GM23338 (cell line): ENCODE results near the gene ZNF587. TPM values are rescaled to one million over a fixed set of nuclear protein-coding genes. Genes with fewer than 3 reads are reported as not detected.
"Not testable (repeated sequence)": the region's sequence is repeated elsewhere in the genome, so short reads cannot be mapped to it uniquely, and the experiment has no call there.

Source experiments
- ATAC-seq: fragments of 200-7000 bp; cut with Tn5 transposase; 3 replicates; pipeline ENCODE4 v1.9.1; 2020
- DNase-seq: peaks from one replicate; pipeline ENCODE4 v3.0.0-alpha.2; 2015; ENCODE audit warnings: low spot score
- H2AFZ ChIP-seq: fragments of 200-600 bp; sonication (generic); 2 replicates; pipeline ENCODE4 v1.8.0; 2016; ENCODE audit warnings: antibody characterized with exemption, mild to moderate bottlenecking, moderate library complexity
- H3F3A ChIP-seq: fragments of 200-600 bp; sonication (generic); replicated peaks from 2 replicates; pipeline ENCODE4 v1.8.0; 2017; ENCODE audit warnings: antibody characterized with exemption, mixed run types, low read depth
- H3K27ac ChIP-seq: fragments of 200-600 bp; sonication (generic); 2 replicates; pipeline ENCODE4 v1.6.1; 2016; ENCODE audit warnings: low read depth
- H3K27me3 ChIP-seq: fragments of 200-600 bp; sonication (generic); 2 replicates; pipeline ENCODE4 v1.8.0; 2016; ENCODE audit warnings: mild to moderate bottlenecking, mixed run types, moderate library complexity; ENCODE audit not compliant: insufficient read depth
- H3K36me3 ChIP-seq: fragments of 200-600 bp; sonication (generic); 2 replicates; pipeline ENCODE4 v1.8.0; 2016; ENCODE audit warnings: mild to moderate bottlenecking; ENCODE audit not compliant: insufficient read depth
- H3K4me1 ChIP-seq: fragments of 200-600 bp; sonication (generic); 2 replicates; pipeline ENCODE4 v1.8.0; 2016; ENCODE audit warnings: mild to moderate bottlenecking, moderate library complexity; ENCODE audit not compliant: insufficient read depth
- H3K4me2 ChIP-seq: fragments of 200-600 bp; sonication (generic); 2 replicates; pipeline ENCODE4 v1.7.1; 2017; ENCODE audit warnings: mixed run types
- H3K4me3 ChIP-seq: fragments of 200-600 bp; sonication (generic); 2 replicates; pipeline ENCODE4 v1.6.1; 2016; ENCODE audit warnings: mixed run types
- H3K79me2 ChIP-seq: fragments of 200-600 bp; sonication (generic); replicated peaks from 2 replicates; pipeline ENCODE4 v1.8.0; 2017; ENCODE audit warnings: mild to moderate bottlenecking; ENCODE audit not compliant: insufficient read depth
- H3K9me2 ChIP-seq: fragments of 200-600 bp; sonication (generic); 2 replicates; pipeline ENCODE4 v1.8.0; 2017; ENCODE audit not compliant: insufficient read depth
- H4K20me1 ChIP-seq: fragments of 200-600 bp; sonication (generic); replicated peaks from 2 replicates; pipeline ENCODE4 v1.8.0; 2017; ENCODE audit warnings: mild to moderate bottlenecking; ENCODE audit not compliant: insufficient read depth
- H3K27ac Mint-ChIP-seq: 2 replicates; pipeline ENCODE4 v1.8.0; 2020; ENCODE audit warnings: inconsistent platforms, mild to moderate bottlenecking, moderate library complexity, mixed read lengths
- H3K27me3 Mint-ChIP-seq: 3 replicates; pipeline ENCODE4 v1.8.0; 2022; ENCODE audit warnings: low read depth, mild to moderate bottlenecking, moderate library complexity, mixed read lengths, inconsistent platforms; ENCODE audit not compliant: insufficient read depth, poor library complexity
- H3K36me3 Mint-ChIP-seq: 3 replicates; pipeline ENCODE4 v1.8.0; 2021; ENCODE audit warnings: low read depth, mild to moderate bottlenecking, inconsistent platforms, moderate library complexity, mixed read lengths
- H3K4me1 Mint-ChIP-seq: 3 replicates; pipeline ENCODE4 v1.8.0; 2020; ENCODE audit warnings: mild to moderate bottlenecking, inconsistent platforms, mixed read lengths
- H3K4me3 Mint-ChIP-seq: 3 replicates; pipeline ENCODE4 v1.8.0; 2021; ENCODE audit warnings: moderate library complexity, mild to moderate bottlenecking, inconsistent platforms, mixed read lengths
- H3K9me3 Mint-ChIP-seq: 3 replicates; pipeline ENCODE4 v1.8.0; 2020; ENCODE audit warnings: moderate library complexity, mild to moderate bottlenecking, inconsistent platforms, mixed read lengths
- CREB1 ChIP-seq: fragments of 250-450 bp; sonication (Bioruptor Pico); IDR thresholded peaks from 2 replicates; pipeline ENCODE4 v1.5.0; 2020; ENCODE audit warnings: low read depth, mild to moderate bottlenecking, moderate library complexity
- EZH2 ChIP-seq: fragments of 200-600 bp; sonication (generic); IDR thresholded peaks from one replicate; pipeline ENCODE4 v1.8.0; 2017; ENCODE audit warnings: antibody characterized with exemption, mild to moderate bottlenecking, low read depth; ENCODE audit not compliant: unreplicated experiment
- JUNB ChIP-seq: IDR thresholded peaks from one replicate; pipeline ENCODE4 v1.6.1; 2016; ENCODE audit warnings: antibody characterized with exemption; ENCODE audit not compliant: unreplicated experiment
- NANOG ChIP-seq: IDR thresholded peaks from 2 replicates; pipeline ENCODE4 v1.6.1; 2016; ENCODE audit warnings: antibody characterized with exemption, borderline replicate concordance
- POLR2AphosphoS5 ChIP-seq: IDR thresholded peaks from 2 replicates; pipeline ENCODE4 v1.6.1; 2016; ENCODE audit warnings: antibody characterized with exemption, low read depth
- STAT1 ChIP-seq: IDR thresholded peaks from one replicate; pipeline ENCODE4 v1.6.1; 2016; ENCODE audit warnings: antibody characterized with exemption; ENCODE audit not compliant: unreplicated experiment
- ZNF114 ChIP-seq: fragments of 250-450 bp; sonication (Bioruptor Pico); IDR thresholded peaks from 2 replicates; pipeline ENCODE4 v1.5.0; 2020; ENCODE audit warnings: mild to moderate bottlenecking, moderate library complexity
- ZNF331 ChIP-seq: fragments of 250-450 bp; sonication (Bioruptor Pico); IDR thresholded peaks from 2 replicates; pipeline ENCODE4 v1.5.0; 2020; ENCODE audit warnings: low read depth, mild to moderate bottlenecking, moderate library complexity
- long read RNA-seq: library from polyadenylated mRNA; unstranded; transcript quantifications from one replicate; pipeline ENCODE4 v2.0.0, GENCODE V29; 2020; ENCODE audit not compliant: unreplicated experiment
- polyA plus RNA-seq: library from polyadenylated mRNA; unstranded; fragments of >200 nt; fragmentation: Nextera tagmentation; extraction: Ambion mirVana; gene quantifications from 2 replicates; pipeline ENCODE4 v1.2.1, GENCODE V29; 2016
- total RNA-seq: library from RNA; depleted of rRNA; stranded (reverse); fragments of >200 nt; shearing (Covaris generic); gene quantifications from 2 replicates; pipeline ENCODE4 v1.2.3, GENCODE V29; 2014; rRNA removed
- TF ChIP-seq, protein P1 (sequence below): IDR thresholded peaks from 2 replicates; pipeline ENCODE4 v1.6.1; 2016; ENCODE audit warnings: antibody characterized with exemption
- TF ChIP-seq, protein P2 (sequence below): IDR thresholded peaks from one replicate; pipeline ENCODE4 v1.6.1; 2018; ENCODE audit warnings: antibody characterized with exemption; ENCODE audit not compliant: unreplicated experiment
- TF ChIP-seq, protein P3 (sequence below), 2 experiments: fragments of 200-600 bp in 1 of 2; sonication (generic) in 1 of 2; conservative IDR thresholded peaks; 2 replicates each; pipeline versions ENCODE4 v1.5.1 to v1.6.1; 2016 to 2017; ENCODE audit warnings: antibody characterized with exemption in 2 of 2, low read depth in 2 of 2, mild to moderate bottlenecking in 2 of 2, moderate library complexity in 1 of 2

The ZNF587 gene
- total RNA-seq (31.8 and 38.7 TPM in 2 replicates), polyA plus RNA-seq (12.8 and 13.6 TPM in 2 replicates)
- long read RNA-seq, full-length matches to known transcripts: 1 of 2 reads
- long read RNA-seq, partial matches to known transcripts: 0 of 2 reads
- long read RNA-seq, other reads (novel, unspliced or antisense): 1 of 2 reads

DNA sequence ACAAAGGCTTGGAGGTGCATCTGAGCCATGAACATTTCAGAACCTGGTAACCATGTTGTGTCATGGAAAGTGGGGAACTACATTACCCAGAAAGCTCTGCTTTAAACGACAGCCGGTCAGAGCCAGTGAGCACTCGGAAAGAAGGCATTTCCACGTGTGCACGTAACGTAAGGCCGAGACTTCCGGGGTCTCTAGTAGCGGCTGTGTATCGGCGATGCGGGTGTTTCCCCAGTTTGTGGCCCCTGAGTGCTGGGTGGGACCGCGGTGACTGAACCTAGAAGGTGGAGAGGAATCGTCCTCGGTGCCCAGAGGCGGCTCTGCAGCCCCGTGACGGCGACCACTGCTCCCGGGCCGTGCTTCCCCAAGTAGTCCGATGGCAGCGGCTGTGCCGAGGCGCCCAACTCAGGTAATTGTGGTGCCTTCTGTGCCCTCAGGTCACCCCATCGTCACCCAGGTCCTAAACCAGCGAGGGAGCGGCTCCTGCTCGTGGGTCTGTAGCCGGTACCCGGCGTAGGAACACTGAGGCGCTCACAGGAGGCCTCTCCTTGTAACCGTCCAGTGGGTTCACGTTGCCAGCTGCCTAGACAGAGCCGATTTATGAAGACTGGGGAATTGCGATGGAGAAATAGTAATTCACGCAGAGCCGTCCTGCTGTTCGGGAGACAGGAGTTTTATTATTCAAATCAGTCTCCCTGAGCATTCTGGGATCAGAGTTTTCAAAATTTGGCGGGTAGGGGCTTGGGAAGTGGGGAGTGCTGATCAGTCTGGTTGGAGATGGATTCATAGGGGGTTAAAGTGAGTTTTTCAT is at the start of gene ZNF587:
Gene ZNF587 (plus strand): TSS at position 194 of the 808 bp plus-strand sequence. CDS start 180 bp downstream, at position 374.
- H3K9me2 ChIP-seq, H3K27me3 ChIP-seq, H3K4me1 ChIP-seq, H3K36me3 ChIP-seq, H3K27me3 Mint-ChIP-seq, H2AFZ ChIP-seq, H3K9me3 Mint-ChIP-seq: not testable (repeated sequence)
- Histone ChIP-seq H3K79me2 (peaks cover 73% of the 10 kb centered on the region), H3F3A (peaks cover 50% of the 10 kb centered on the region), H4K20me1 (peaks cover 57% of the 10 kb centered on the region), H3K4me3 (peak within 1 kb of the TSS; percentile 73), H3K27ac (peak within 1 kb of the TSS; percentile 85), H3K4me2 (peak within 1 kb of the TSS; percentile 81)
- H3K27ac Mint-ChIP-seq: peak within 1 kb of the TSS; percentile 99
- peak within 1 kb of the TSS; percentile 96 for H3K4me3 Mint-ChIP-seq
- H3K4me1 Mint-ChIP-seq: peaks cover 16% of the 10 kb centered on the region
- peak; percentile 87 for TF ChIP-seq POLR2AphosphoS5
- TF ChIP-seq, protein P1, sequence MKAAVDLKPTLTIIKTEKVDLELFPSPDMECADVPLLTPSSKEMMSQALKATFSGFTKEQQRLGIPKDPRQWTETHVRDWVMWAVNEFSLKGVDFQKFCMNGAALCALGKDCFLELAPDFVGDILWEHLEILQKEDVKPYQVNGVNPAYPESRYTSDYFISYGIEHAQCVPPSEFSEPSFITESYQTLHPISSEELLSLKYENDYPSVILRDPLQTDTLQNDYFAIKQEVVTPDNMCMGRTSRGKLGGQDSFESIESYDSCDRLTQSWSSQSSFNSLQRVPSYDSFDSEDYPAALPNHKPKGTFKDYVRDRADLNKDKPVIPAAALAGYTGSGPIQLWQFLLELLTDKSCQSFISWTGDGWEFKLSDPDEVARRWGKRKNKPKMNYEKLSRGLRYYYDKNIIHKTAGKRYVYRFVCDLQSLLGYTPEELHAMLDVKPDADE: peak; percentile 91
- ATAC-seq (peak; percentile 90), DNase-seq (peak; percentile 95)
- peaks cover 51% of the 10 kb centered on the region for H3K36me3 Mint-ChIP-seq

GRCh38 chr19:57800696-57801095 is 49.0 kb upstream of the ZNF587 start:
- Histone ChIP-seq H4K20me1 (no peaks in the 10 kb centered on the region), H3K4me3 (peak overlapping the region; percentile 23; the same call in 1 of the 2 replicates), H3K27me3 (no peaks in the 10 kb centered on the region), H2AFZ (no peak overlapping the region), H3K79me2 (no peaks in the 10 kb centered on the region; the same call in 1 of the 2 replicates), H3K4me2 (peak overlapping the region; percentile 6), H3F3A (peaks cover 2% of the 10 kb centered on the region; the same call in 1 of the 2 replicates), H3K9me2 (no peaks in the 10 kb centered on the region), H3K36me3 (no peaks in the 10 kb centered on the region), H3K4me1 (peaks cover 36% of the 10 kb centered on the region), H3K27ac (peak overlapping the region; percentile 100)
- H3K4me3 Mint-ChIP-seq: peak overlapping the region; percentile 38; the same call in 2 of the 3 replicates
- peaks cover 10% of the 10 kb centered on the region for H3K27me3 Mint-ChIP-seq
- H3K36me3 Mint-ChIP-seq: peaks cover 14% of the 10 kb centered on the region
- H3K9me3 Mint-ChIP-seq: no peaks in the 10 kb centered on the region
- peaks cover 52% of the 10 kb centered on the region for H3K4me1 Mint-ChIP-seq
- peak; percentile 34 for DNase-seq
- no peak for ATAC-seq
- H3K27ac Mint-ChIP-seq: peak overlapping the region; percentile 93
- no peak for TF ChIP-seq ZNF331
- no peak for TF ChIP-seq POLR2AphosphoS5
- TF ChIP-seq, protein P2, sequence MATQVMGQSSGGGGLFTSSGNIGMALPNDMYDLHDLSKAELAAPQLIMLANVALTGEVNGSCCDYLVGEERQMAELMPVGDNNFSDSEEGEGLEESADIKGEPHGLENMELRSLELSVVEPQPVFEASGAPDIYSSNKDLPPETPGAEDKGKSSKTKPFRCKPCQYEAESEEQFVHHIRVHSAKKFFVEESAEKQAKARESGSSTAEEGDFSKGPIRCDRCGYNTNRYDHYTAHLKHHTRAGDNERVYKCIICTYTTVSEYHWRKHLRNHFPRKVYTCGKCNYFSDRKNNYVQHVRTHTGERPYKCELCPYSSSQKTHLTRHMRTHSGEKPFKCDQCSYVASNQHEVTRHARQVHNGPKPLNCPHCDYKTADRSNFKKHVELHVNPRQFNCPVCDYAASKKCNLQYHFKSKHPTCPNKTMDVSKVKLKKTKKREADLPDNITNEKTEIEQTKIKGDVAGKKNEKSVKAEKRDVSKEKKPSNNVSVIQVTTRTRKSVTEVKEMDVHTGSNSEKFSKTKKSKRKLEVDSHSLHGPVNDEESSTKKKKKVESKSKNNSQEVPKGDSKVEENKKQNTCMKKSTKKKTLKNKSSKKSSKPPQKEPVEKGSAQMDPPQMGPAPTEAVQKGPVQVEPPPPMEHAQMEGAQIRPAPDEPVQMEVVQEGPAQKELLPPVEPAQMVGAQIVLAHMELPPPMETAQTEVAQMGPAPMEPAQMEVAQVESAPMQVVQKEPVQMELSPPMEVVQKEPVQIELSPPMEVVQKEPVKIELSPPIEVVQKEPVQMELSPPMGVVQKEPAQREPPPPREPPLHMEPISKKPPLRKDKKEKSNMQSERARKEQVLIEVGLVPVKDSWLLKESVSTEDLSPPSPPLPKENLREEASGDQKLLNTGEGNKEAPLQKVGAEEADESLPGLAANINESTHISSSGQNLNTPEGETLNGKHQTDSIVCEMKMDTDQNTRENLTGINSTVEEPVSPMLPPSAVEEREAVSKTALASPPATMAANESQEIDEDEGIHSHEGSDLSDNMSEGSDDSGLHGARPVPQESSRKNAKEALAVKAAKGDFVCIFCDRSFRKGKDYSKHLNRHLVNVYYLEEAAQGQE: no peak
- TF ChIP-seq CREB1 (CRISPR knock-in tag): no peak
- no peak for TF ChIP-seq STAT1
- TF ChIP-seq NANOG: no peak
- no peak for TF ChIP-seq EZH2
- no peak for TF ChIP-seq ZNF114 (CRISPR knock-in tag)
- no peak for TF ChIP-seq JUNB
- TF ChIP-seq, protein P3, sequence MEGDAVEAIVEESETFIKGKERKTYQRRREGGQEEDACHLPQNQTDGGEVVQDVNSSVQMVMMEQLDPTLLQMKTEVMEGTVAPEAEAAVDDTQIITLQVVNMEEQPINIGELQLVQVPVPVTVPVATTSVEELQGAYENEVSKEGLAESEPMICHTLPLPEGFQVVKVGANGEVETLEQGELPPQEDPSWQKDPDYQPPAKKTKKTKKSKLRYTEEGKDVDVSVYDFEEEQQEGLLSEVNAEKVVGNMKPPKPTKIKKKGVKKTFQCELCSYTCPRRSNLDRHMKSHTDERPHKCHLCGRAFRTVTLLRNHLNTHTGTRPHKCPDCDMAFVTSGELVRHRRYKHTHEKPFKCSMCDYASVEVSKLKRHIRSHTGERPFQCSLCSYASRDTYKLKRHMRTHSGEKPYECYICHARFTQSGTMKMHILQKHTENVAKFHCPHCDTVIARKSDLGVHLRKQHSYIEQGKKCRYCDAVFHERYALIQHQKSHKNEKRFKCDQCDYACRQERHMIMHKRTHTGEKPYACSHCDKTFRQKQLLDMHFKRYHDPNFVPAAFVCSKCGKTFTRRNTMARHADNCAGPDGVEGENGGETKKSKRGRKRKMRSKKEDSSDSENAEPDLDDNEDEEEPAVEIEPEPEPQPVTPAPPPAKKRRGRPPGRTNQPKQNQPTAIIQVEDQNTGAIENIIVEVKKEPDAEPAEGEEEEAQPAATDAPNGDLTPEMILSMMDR (conservative IDR thresholded peaks at IDR 0.05; ENCODE audit: low read depth in 2 of 2): no peak
- TF ChIP-seq, protein P1: no peak
